Uterus (tissue), 4 donors: ENCODE results near the gene ATCAY. TPM values are rescaled to one million over a fixed set of nuclear protein-coding genes. Genes with fewer than 3 reads are reported as not detected.
"Not testable (repeated sequence)": the region's sequence is repeated elsewhere in the genome, so short reads cannot be mapped to it uniquely, and the experiment has no call there.

Source experiments
- DNase-seq, 2 donors: peaks; one replicate each; pipeline ENCODE4 v3.0.0-alpha.2; 2019 to 2020
- H3K27ac ChIP-seq, 2 donors: fragments of 200-600 bp; sonication (generic); 1 replicate in 1 of 2; 2 replicates in 1 of 2; pipeline ENCODE4 v1.5.1; 2016 to 2018
- H3K27me3 ChIP-seq, 2 donors: fragments of 200-600 bp; sonication (generic); one replicate each; pipeline ENCODE4 v1.5.1; 2018 to 2019; ENCODE audit warnings: control low read depth in 1 of 2
- H3K36me3 ChIP-seq, 2 donors: fragments of 200-600 bp; sonication (generic); one replicate each; pipeline ENCODE4 v1.5.1; 2019; ENCODE audit warnings: control low read depth in 1 of 2
- H3K4me1 ChIP-seq, 2 donors: fragments of 200-600 bp; sonication (generic); one replicate each; pipeline ENCODE4 v1.5.1; 2018 to 2019; ENCODE audit warnings: control low read depth in 1 of 2
- H3K4me3 ChIP-seq, 2 donors: fragments of 200-600 bp; sonication (generic); 1 replicate in 1 of 2; 2 replicates in 1 of 2; pipeline ENCODE4 v1.5.1; 2018 to 2019; ENCODE audit warnings: mild to moderate bottlenecking in 1 of 2
- H3K9me3 ChIP-seq, 2 donors: fragments of 200-600 bp; sonication (generic); one replicate each; pipeline ENCODE4 v1.5.1; 2019; ENCODE audit warnings: control low read depth in 1 of 2
- CTCF ChIP-seq, 4 experiments: fragments of 200-600 bp in 2 of 4; fragments of 450-650 bp in 2 of 4; sonication (generic) in 2 of 4; IDR thresholded peaks; one replicate each; pipeline ENCODE4 v1.5.1; 2016 to 2019; ENCODE audit warnings: antibody characterized with exemption in 4 of 4, mild to moderate bottlenecking in 2 of 4, moderate library complexity in 1 of 4
- POLR2A ChIP-seq, 2 donors: fragments of 450-650 bp; IDR thresholded peaks; one replicate each; pipeline ENCODE4 v1.6.1; 2016; ENCODE audit warnings: antibody characterized with exemption in 2 of 2, mild to moderate bottlenecking in 1 of 2, moderate library complexity in 1 of 2
- intact Hi-C: fragments of 100-400 bp; cut with DNase I; formaldehyde crosslinking; loops from one replicate; pipeline ENCODE4 v1.15.1; 2023; ENCODE audit warnings: low total_unique reads
- total RNA-seq, 4 donors: library from RNA; depleted of rRNA in 3 of 4; stranded (reverse); fragments of >200 nt in 3 of 4; gene quantifications; one replicate each; pipeline versions ENCODE4 v1.1.0 to v1.2.4, GENCODE V29; 2014 to 2023
- donor health status: DM: yes; HTN: yes; CAD: no.

ATCAY gene
- total RNA-seq, 4 donors from 2014 or later: 0.97 TPM; not detected in 3

- no peak for TF ChIP-seq POLR2A (IDR thresholded peaks at IDR 0.05)
- TF ChIP-seq CTCF (IDR thresholded peaks at IDR 0.05): no peak
- no peaks in the 10 kb centered on the region for H3K36me3 ChIP-seq
- no peaks in the 10 kb centered on the region for H3K27me3 ChIP-seq
- peak overlapping the region; percentile 62 to 94 for H3K27ac ChIP-seq
- peaks cover 12 to 34% of the 10 kb centered on the region in 2 donors for H3K4me1 ChIP-seq
- DNase-seq: no peak
- intact Hi-C loops: no loop called here
- H3K9me3 ChIP-seq: no peaks in the 10 kb centered on the region
- H3K4me3 ChIP-seq: no peak overlapping the region
Measured at GRCh38 chr19:3964256-3965194, 84.0 kb downstream of the ATCAY start.

DNA sequence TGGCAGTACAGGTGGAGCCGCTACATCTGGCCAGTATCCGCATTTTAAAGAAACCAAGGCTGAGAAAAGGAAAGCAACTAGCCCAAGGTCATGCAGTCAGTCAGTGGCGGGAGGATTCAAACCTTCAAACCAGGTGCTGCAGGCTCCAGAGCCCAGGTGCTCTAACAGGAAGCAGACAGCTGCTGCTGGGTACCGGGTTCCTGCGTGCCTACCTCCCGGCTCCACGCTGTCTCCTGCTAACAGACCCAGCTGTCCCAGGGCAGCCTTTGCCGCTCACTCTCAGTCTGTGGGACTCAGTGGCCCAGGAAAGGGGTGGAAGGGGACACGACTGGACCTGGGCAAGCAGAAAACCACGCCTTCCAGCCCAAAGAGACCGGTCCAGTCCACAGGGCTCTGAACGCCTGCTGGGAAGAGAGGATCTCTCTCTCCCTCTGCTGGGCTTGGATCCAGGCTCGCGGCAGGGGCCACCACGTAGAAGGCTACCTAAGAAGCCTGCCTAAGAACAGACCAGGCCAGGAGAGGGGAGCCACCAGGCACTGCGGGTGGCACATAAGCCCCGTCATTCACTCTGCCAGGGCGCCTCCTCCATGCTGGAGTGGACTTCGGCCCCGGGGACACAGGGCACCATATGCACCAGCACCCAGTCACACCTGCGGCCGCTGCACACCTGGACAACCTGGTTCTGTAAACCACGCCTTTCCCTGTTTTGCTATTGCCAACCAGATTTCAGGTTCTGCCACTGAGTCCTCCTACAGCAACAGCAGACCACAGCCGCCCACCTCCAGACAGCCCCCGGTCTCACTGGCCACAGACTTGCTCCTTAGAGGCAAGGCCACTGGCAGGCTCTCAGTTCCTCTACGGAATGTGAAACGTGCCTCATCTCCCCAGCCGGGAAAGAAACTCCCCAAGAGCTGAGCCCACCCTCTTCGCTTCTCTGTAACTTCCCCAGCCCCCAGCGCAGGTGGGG is 85.8 kb downstream of the ATCAY start:
- Histone ChIP-seq H3K9me3 (no peaks in the 10 kb centered on the region), H3K27ac (peak overlapping the region; percentile 94 to 99), H3K36me3 (no peaks in the 10 kb centered on the region), H3K4me1 (peaks cover 12 to 39% of the 10 kb centered on the region in 2 donors), H3K4me3 (no peak overlapping the region), H3K27me3 (no peaks in the 10 kb centered on the region)
- TF ChIP-seq CTCF (IDR thresholded peaks at IDR 0.05): no peak
- TF ChIP-seq POLR2A (IDR thresholded peaks at IDR 0.05): no peak
- intact Hi-C loops: no loop called here
- DNase-seq: no peak

DNA sequence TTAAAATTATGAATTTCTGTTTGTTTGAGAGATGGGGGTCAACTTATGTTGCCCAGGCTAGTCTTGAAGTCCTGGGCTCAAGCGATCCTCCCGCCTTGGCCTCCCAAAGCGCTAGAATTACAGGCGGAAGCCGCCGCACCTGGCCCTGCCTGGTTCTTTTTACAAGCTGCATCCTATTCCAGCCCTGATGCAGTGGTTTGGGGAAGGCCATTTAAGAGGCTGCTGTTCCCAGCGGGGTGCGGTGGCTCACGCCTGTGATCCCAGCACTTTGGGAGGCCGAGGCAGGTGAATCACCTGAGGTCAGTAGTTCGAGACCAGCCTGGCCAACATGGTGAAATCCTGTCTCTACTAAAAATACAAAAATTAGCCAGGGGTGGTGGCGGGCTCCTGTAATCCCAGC is 87.5 kb downstream of the ATCAY start:
- intact Hi-C loops, H3K36me3 ChIP-seq, H3K27me3 ChIP-seq, DNase-seq, H3K4me3 ChIP-seq, H3K9me3 ChIP-seq: not testable (repeated sequence)
- peaks cover 12 to 39% of the 10 kb centered on the region in 2 donors for H3K4me1 ChIP-seq
- H3K27ac ChIP-seq: peak overlapping the region; percentile 94 to 99

DNA sequence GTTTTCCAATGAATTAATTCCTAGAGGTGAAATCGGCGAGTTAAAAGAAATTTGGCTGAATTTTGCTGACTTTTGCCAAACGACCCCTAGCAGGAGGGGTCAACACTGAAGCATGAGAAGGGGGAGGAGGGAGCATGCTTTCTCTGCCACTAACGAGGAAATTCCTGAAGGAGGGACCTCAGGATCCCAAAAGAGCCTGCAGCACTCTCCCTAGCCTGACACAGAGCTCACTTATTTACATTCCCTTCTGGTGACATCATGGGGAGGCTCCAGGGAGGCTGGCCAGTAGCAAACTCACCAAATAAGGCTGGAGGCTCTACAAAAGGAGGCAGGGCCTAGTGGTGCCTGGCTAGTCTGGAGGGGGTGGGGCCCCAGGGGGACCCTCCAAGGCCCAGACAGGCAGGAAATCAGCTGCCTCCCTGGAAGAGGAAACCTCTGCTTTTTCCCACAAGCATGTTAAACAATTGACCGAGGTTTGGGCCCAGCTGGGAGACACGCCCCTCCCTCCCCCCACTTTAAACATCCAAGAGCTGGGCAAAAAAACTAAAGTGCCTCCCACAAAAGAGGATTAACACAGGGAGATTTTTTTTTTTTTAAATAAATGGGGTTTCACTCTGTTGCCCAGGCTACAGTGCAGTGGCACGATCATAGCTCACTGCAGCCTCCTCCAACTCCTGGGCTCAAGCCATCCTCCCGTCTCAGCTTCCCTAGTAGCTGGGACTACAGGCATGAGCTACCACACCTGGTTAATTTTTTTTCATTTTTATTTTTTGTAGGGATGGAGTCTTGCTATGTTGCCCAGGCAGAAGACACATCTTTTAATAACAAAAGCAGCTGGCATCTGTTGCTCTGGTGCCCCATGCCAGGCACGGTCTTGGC is 88.3 kb downstream of the ATCAY start:
- DNase-seq: peak; percentile 90 to 97
- Histone ChIP-seq H3K4me1 (peaks cover 12 to 39% of the 10 kb centered on the region in 2 donors), H3K9me3 (no peaks in the 10 kb centered on the region), H3K27me3 (no peaks in the 10 kb centered on the region), H3K4me3 (peak overlapping the region in 1 of 2 donors; percentile 69), H3K36me3 (no peaks in the 10 kb centered on the region), H3K27ac (peak overlapping the region; percentile 94 to 99)
- intact Hi-C loops: no loop called here
- peak; percentile 74 to 85 for TF ChIP-seq POLR2A (IDR thresholded peaks at IDR 0.05)
- peak in 1 of 4 experiments; percentile 5 for TF ChIP-seq CTCF (IDR thresholded peaks at IDR 0.05)
